ENCODE data around the gene COX11.

Gene COX11

DNA sequence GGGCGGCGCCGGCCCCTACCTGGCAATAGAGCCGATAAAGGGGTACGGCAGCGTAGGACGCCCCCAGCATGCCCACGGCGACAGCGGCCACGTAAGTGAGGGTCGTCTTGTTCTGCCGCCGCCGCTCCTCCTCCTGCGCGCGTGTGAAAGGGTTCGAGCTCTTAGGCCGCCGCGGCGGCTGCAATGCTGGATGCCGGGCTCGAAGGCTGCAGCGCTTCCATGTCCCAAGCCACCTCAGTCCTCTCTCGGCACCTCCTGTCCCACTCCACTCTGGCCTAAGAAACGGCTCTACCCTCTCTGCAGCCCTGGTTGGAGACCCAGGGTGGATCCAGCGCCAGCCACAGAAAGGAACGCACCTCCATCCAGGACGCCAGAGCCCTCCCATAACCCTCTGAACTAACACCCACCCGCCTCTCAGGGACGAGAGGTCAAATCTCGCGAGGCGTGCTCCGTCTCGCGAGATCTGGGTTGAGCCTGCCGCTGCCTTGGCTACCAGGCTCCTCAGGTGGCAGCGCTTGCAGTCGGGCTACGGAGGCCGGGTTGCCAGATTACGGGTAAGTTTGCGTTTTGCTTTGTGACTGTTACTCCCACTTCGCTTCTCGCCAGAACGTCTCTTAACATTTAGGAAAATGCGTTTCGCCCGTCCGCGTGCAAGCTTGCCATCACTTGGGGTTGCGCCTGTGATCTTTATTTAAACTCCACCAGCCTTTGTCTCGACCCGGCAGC, at the start of gene COX11, which contains the start of gene STXBP4:
TSS of gene COX11 (minus strand) at position 393 of the 726 bp plus-strand sequence. CDS start at position 385, 8 bp downstream.
TSS of gene STXBP4 (plus strand) at position 504 of the 726 bp plus-strand sequence. CDS start 17,455 bp downstream, outside the sequence.
- peak; percentile 99 for DNase-seq

DNA sequence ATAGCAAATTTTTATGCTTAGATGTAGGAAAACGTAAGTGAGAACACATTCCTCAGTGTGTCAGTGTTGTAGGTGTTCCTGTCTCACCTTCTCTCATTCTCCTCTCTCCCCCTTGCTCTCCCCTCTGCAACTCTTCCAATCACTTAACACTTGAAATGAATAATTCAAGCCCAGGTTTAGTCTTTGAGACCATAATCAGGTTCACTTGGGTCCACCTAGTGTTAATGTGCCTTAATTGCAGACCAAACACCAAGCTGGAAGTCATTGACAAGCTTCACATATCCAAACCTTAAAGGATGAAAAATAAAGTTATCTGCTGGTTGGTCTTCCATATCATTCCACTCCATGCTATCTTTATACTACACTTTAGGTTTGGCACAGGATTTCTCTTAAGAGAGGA, 37.1 kb upstream of the COX11 start:
- no peak for DNase-seq

DNA sequence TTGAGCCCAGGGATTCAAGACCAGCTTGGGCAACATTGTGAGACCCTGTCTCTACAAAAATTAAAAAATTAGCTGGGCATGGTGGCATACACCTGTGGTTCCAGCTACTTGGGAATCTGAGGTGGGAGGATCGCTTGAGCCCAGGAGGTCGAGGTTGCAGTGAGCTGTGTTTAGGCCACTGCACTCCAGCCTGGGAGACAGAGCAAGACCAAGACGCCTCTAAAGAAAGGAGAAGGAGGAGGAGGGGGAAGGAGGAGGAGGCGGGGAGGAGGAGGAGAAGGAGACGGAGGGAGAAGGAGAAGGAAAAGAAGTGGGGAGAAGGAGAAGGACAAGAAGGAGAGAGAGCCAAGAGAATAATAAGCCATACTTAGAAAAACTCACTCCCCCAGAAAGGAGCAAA, 36.0 kb upstream of the COX11 start:
- DNase-seq = no peak

DNA sequence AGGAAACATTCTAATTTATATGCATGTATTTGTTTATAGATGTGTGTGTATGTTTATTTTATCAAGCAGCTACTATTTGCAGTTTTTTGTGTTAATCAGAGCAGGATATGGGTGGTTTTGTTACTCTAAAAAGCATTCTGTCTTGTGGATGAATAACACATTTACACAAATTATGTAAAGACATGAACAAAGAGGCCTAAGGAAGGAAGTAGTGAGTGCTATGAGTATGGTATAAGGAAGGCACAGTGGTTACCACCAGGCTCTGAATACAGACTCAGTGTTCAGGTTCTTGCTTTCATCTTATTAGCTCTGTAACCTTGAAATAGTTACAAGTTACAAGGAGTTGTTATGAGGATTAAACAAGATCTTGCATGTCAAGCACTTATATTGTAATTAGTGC, 34.0 kb upstream of the COX11 start:
- DNase-seq = no peak

GRCh38 chr17:54996441-54996840, 28.0 kb upstream of the COX11 start:
- no peak for DNase-seq

- no peak for DNase-seq
Observed at GRCh38 chr17:54992797-54993639, 24.6 kb upstream of the COX11 start.

- no peak for DNase-seq
Observed at GRCh38 chr17:54991567-54991966, 23.1 kb upstream of the COX11 start.

- DNase-seq = no peak
Observed at GRCh38 chr17:54990118-54990517, 21.7 kb upstream of the COX11 start.

- no peak for DNase-seq
Observed at GRCh38 chr17:54985476-54985875, 17.0 kb upstream of the COX11 start.

GRCh38 chr17:54983260-54983659, 14.8 kb upstream of the COX11 start:
- DNase-seq = no peak

DNA sequence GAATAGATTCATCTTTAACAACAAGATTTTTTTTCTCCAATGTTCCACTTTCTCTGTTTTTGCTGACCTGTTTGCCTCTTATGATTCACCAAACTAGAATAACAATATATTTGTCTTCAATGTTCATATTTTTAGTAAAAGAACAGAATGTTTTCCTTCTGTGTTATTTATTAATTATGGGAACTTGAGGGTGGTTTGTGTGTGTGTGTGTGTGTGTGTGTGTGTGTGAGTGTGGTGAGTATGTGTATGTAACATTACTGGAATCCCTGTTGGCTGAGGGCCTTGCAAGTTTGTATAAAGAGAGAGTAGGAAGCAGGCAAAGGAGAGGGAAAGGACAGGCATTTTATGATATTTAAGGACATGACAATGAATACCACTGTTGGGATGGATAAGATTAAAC, 13.9 kb upstream of the COX11 start:
- no peak for DNase-seq

DNA sequence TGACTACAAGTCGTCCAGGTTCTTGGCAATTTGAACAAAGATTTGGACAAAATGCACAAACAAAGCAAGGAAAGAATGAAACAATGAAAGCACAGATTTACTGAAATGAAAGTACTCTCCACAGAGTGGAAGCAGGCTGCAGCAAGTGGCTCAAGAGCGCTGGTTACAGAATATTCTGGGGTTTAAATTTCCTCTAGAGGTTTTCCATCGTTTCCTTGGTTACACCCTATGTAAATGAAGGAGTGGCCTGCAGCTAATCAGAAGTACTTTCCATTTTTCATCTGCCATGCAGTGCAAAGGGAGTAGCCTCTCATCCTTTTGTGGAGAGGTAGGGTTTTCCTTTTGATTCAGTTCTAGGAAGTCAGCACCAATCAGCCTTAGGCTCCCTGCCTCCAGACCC, 11.9 kb upstream of the COX11 start:
- no peak for DNase-seq

DNA sequence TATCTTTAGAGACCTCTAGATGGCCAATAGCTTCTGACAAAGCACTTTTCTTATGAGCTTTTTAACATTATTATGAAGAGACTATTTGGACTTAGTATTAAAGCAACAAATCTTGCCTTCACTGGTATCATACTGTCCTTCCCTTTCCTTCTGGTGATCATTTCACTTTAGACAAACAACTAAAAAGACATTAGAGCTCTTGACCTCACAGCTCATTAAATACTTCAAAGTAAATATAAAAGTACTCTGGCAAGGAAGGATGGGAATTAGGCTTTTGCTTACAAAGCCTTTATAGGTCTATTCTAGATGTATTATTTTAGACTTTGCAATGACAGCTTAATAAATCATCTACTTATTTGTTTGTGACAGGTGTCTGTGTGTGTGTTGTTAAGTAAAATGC, 11.2 kb upstream of the COX11 start:
- DNase-seq = no peak

DNA sequence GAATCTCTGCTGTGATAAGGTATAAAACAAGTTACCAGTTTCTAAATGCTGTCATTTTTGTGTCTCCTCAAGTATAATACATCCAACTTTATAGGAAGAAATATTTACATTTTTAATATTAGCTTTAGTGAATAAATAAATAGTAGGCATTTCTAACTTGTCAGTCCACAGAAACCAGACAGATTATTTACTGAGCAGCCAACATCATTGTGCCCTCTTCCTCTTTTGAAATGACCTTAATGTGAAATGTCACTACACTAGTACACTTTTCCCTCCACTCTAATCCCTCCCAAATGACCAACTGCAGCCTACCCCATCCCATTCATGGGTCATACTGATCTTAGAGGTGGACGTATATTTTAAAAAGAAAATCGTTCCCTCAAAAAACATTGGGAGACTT, 9.3 kb upstream of the COX11 start:
- no peak for DNase-seq

GRCh38 chr17:54976316-54976715, 7.9 kb upstream of the COX11 start:
- DNase-seq = no peak

DNA sequence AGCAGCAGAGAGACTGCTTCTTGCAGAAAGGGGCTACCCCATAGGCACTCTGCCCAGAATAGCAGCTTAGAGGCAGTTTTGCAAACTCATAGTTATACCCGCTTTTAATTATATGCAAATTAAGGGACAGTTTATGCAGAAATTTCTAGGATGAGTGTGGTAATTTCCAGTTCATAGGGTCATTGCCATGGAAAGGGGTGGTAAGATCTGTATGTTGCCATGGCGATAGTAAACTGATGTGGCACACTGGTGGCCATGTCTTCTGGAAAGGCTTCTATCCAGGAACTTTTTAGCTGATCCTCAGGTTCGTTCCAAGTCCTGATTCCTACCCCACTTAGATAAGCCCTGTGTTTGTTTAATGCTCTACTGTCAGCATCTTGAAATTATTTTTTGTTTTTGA, 6.3 kb upstream of the COX11 start:
- DNase-seq = no peak

DNA sequence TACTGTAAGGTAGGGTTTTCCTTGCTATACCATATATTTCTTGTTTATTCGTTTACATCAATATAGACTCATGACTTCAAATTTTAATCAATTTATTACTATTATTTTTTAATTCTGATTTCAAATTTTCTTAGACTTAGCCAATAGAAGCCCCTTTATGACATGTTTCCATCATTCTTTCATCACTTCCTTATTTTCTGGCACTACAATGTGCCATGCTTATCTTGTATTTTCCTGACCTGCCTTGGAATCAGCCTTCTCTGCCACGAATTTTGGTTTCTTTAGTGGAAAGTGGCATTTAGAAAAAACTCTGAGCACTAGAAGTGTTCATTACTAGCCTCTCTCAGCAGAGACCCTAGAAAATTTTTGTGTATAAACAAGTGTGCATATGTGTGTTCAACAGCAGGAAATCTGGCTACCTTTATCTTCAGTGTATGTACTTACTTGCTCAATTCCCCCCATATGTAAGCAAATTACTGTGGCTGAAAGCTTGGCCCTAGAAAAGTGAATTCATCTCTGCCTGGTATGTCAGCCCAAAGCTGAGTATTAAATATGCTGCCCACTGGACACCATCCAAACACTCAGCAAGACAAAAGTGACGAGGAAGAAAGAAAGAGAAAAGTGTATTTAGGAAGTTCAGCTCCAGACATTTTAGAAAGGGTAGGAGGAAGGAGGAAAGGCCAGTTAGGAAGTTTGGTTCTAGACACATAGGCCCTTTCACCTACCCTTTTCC, 4.1 kb upstream of the COX11 start:
- DNase-seq = no peak

GRCh38 chr17:54971901-54972300, 3.4 kb upstream of the COX11 start:
- DNase-seq = no peak

DNA sequence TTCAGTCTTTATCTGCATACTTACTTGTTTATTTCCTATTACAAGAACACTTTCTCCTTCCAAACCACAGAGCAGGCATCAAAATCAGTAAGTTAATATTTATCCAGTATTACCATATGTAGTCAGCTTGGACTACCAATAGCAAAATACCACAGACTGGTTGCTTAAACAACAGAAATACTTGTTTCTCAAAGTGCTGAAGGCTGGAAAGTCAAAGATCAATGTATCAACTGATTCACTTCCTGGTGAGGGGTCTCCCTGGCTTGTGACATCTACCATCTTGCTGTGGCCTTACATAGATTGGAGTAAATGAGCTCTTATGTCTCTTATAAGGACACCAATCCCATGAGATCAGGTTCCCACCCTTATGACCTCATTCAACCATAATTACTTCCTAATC, 2.7 kb upstream of the COX11 start:
- DNase-seq = no peak

DNA sequence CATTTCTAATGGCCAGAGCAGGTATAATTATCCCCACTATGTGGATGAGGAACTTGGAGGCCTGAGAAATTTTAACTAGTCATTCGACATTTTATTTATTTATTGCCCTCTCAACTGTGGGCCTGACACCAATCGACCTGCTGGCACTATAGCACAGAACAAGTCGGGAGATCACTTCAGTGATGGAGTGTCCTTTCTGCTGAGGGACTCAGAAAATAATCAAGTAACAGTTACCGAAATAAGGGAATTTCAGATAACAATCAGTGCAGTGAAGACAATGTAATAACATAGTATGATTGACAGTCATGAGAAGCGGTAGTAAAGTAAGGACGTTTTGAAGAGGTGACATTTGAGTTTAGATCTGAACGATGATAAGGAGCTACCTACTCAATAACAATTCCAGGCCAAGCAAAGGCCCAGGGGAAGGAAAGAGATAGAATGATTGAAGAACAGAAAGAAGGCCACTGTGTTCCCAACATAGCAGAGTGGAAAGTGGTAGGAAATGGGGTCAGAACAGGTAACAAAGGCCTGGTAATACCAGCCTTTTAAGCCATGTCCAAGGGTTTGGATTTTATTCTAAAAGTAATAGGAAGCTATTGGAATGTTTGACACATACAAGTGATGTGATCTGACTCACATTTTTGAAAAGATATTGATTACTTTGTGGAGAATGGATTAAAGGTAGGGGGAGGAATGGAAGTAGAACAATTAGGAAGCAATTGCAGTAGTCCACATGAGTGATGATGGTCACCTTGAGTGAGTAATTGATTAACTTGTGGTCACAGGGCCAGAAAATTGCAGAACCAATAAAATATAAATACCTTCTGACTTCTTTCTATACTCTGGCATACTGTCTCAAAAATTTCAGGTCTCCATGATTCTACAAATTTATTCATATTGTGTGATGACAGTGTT, 1.5 kb upstream of the COX11 start:
- DNase-seq = no peak

DNA sequence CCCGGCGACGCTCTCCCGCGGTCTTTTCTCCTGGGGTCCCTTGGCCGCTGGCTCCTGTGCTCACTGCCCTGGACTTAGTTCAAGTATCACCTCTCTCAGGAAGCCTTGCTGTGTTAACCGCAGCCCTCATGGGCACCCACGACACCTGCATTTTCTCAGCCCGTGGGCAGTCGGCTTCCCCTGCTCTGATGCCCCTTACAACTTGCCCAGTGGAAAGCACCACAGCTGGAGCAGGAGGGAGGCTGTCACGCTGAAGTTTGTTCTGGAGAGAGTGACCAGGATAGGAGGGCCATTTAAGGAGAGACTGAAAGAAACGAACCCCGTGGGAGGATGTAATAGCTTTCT, 506 bp upstream of the COX11 start:
- DNase-seq = peak; percentile 83

DNA sequence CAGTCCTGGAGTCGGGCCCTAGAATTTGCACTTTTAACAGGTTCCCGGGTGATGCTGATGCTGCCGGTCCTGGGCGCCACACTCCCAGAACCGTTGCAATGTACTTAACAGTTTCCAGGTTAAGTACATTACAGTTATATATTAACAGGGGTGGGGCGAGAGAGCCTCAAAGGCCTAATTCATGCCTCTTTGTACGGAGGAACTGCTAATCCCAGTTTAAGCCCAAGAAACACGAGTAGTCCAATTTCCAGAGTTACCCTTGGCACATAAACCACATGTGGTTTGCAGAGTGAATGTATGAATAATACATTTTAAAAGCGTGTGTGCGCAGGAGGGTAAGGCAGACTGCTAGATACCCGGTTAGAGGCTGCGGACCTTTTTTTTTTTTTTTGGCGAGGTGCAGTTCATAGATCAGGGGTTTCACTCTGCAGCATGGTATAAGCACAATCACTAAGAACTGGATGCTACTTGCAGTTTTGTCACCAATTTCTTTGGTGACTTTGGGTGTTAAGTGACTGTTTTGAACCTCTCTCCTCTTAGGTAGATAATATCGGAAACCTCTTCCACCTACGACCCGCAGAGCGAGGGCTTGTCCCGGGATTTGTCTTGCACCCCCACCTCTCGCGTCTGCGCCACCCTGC, 713 bp downstream of the COX11 start:
- DNase-seq = no peak

All from islet precursor cell (in vitro differentiated cells).